Neutrophil (primary cell): Measurements from ENCODE around the gene MYL3.

Source experiments
- H3K27ac ChIP-seq: fragments of 200-600 bp; sonication (generic); 2 replicates; pipeline ENCODE4 v1.5.1; 2016; ENCODE audit warnings: mild to moderate bottlenecking, moderate library complexity
- H3K27me3 ChIP-seq: fragments of 200-600 bp; sonication (generic); 2 replicates; pipeline ENCODE4 v1.6.0; 2016; ENCODE audit warnings: mild to moderate bottlenecking
- H3K36me3 ChIP-seq: fragments of 200-600 bp; sonication (generic); 2 replicates; pipeline ENCODE4 v1.5.1; 2017
- H3K4me1 ChIP-seq, 2 experiments: fragments of 200-600 bp in 1 of 2; sonication (generic) in 1 of 2; 1 replicate in 1 of 2; 2 replicates in 1 of 2; pipeline versions ENCODE4 v1.5.1 to v1.6.1; 2013 to 2016; ENCODE audit warnings: low read depth in 1 of 2, low read length in 1 of 2, mild to moderate bottlenecking in 1 of 2, moderate library complexity in 1 of 2; ENCODE audit not compliant: control insufficient read depth in 1 of 2, insufficient read depth in 1 of 2
- H3K4me3 ChIP-seq, 2 experiments: fragments of 200-600 bp in 1 of 2; sonication (generic) in 1 of 2; 1 replicate in 1 of 2; 2 replicates in 1 of 2; pipeline ENCODE4 v1.5.1; 2013 to 2016; ENCODE audit warnings: low read depth in 1 of 2, low read length in 1 of 2, mild to moderate bottlenecking in 1 of 2, moderate library complexity in 1 of 2
- H3K9me3 ChIP-seq: fragments of 200-600 bp; sonication (generic); 2 replicates; pipeline ENCODE4 v1.5.1; 2016
- CTCF ChIP-seq: fragments of 200-600 bp; sonication (generic); IDR thresholded peaks from 2 replicates; pipeline ENCODE4 v1.5.1; 2016; ENCODE audit warnings: antibody characterized with exemption

Gene MYL3

GRCh38 chr3:46831841-46832240, 31.4 kb downstream of the MYL3 start:
- TF ChIP-seq CTCF: no peak
- no peaks in the 10 kb centered on the region for H3K9me3 ChIP-seq
- H3K27me3 ChIP-seq: no peaks in the 10 kb centered on the region
- H3K27ac ChIP-seq: no peak overlapping the region
- H3K4me3 ChIP-seq: no peak overlapping the region
- no peaks in the 10 kb centered on the region for H3K36me3 ChIP-seq
- no peaks in the 10 kb centered on the region for H3K4me1 ChIP-seq

- H3K4me1 ChIP-seq: no peaks in the 10 kb centered on the region
- H3K9me3 ChIP-seq: no peaks in the 10 kb centered on the region
- H3K27me3 ChIP-seq: no peaks in the 10 kb centered on the region
- TF ChIP-seq CTCF: no peak
- no peak overlapping the region for H3K4me3 ChIP-seq
- H3K27ac ChIP-seq: no peak overlapping the region
- no peaks in the 10 kb centered on the region for H3K36me3 ChIP-seq
Measured at GRCh38 chr3:46831316-46831715, 31.9 kb downstream of the MYL3 start.

GRCh38 chr3:46830801-46831200, 32.4 kb downstream of the MYL3 start:
- Histone ChIP-seq H3K27me3 (no peaks in the 10 kb centered on the region), H3K4me1 (no peaks in the 10 kb centered on the region), H3K36me3 (no peaks in the 10 kb centered on the region), H3K4me3 (no peak overlapping the region), H3K9me3 (no peaks in the 10 kb centered on the region), H3K27ac (no peak overlapping the region)
- no peak for TF ChIP-seq CTCF

- H3K27me3 ChIP-seq: no peaks in the 10 kb centered on the region
- H3K4me1 ChIP-seq: no peaks in the 10 kb centered on the region
- TF ChIP-seq CTCF: no peak
- no peaks in the 10 kb centered on the region for H3K36me3 ChIP-seq
- no peaks in the 10 kb centered on the region for H3K9me3 ChIP-seq
- H3K4me3 ChIP-seq: no peak overlapping the region
- H3K27ac ChIP-seq: no peak overlapping the region
Measured at GRCh38 chr3:46829699-46830208, 33.5 kb downstream of the MYL3 start.

GRCh38 chr3:46825450-46825849, 37.8 kb downstream of the MYL3 start:
- Histone ChIP-seq H3K4me3 (no peak overlapping the region), H3K4me1 (no peaks in the 10 kb centered on the region), H3K9me3 (no peaks in the 10 kb centered on the region), H3K27me3 (no peaks in the 10 kb centered on the region), H3K27ac (no peak overlapping the region), H3K36me3 (no peaks in the 10 kb centered on the region)
- TF ChIP-seq CTCF: no peak
